Erythroblast (primary cell): ENCODE measurements around the gene GTF2F1.

Source experiments
- GATA1 ChIP-seq: IDR thresholded peaks from 2 replicates; pipeline ENCODE4 v1.6.1; 2011; ENCODE audit warnings: low read depth, mild to moderate bottlenecking, control low read depth, low read length, moderate library complexity
- POLR2A ChIP-seq: IDR thresholded peaks from 2 replicates; pipeline ENCODE4 v1.6.1; 2011; ENCODE audit warnings: mild to moderate bottlenecking, low read length

DNA sequence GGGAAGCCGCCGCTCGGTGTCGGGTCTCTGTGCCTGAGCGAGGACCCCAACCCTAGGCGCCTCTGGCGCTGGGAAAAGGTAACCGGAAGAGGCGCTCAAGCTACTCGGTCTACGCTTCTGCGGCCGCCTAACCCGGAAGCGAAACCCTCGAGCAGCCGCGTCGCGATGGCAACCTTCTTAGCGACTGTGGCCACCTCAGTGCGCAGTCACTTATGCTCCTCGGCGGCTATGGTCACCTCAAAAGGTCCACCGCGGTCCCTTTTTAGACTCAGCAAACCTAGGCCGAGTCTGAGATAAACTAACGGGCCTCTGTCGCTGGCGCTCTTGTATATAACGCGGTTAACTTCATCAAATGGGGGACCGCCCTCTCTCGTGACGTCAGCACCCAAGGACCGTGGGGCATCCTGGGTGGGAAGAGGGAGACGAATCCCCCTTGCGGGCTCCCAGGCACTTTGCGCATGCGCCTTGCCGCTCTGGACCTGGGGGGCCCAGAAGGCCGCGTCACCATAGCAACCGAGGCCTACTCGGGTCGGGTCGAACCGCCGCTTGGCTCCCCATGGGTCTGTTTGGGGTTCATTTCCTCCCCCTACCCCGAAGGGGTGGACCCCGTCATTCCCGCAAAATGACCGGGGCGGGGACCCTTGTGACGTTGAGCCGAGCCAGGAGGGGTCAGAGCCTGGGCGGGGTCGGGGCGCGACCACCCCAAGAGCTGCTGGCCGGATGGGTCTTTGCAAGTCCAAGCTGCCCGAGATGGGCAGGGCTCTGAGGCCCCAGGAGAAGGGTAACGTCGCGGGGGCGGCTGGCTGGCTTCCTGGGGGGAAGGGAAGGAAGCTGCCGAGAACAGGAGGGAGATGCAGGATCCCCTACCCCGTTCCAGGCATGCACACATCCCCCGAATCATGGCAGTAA lies at the start of gene GTF2F1:
- TF ChIP-seq POLR2A = peak; percentile 74
- TF ChIP-seq GATA1 = no peak
